ENCODE results near the gene PTP4A1.
"Not testable (repeated sequence)": the region's sequence is repeated elsewhere in the genome, so short reads cannot be mapped to it uniquely, and the experiment has no call there.

The PTP4A1 gene

GRCh38 chr6:63573899-63574553 lies 1.7 kb downstream of the PTP4A1 start:
- TF ChIP-seq POLR2A (IDR thresholded peaks at IDR 0.05; ENCODE audit: low read depth, low read length) = no peak
- TF ChIP-seq POLR2AphosphoS5 (IDR thresholded peaks at IDR 0.05; ENCODE audit: low read depth, low read length) = no peak
- no peak for DNase-seq (ENCODE audit: insufficient read length)
- peak; percentile 33 for FAIRE-seq

GRCh38 chr6:63574554-63574900 lies 2.2 kb downstream of the PTP4A1 start:
- no peak for FAIRE-seq
- TF ChIP-seq POLR2AphosphoS5 (IDR thresholded peaks at IDR 0.05; ENCODE audit: low read depth, low read length) (no peak), TAF1 (IDR thresholded peaks at IDR 0.05; ENCODE audit: borderline replicate concordance, low read depth, low read length) (no peak), POLR2A (IDR thresholded peaks at IDR 0.05; ENCODE audit: low read depth, low read length) (no peak)
- no peak for DNase-seq (ENCODE audit: insufficient read length)

GRCh38 chr6:63576147-63576772 lies 4.0 kb downstream of the PTP4A1 start:
- DNase-seq (ENCODE audit: insufficient read length) = no peak
- no peak for FAIRE-seq
- TF ChIP-seq TAF1 (IDR thresholded peaks at IDR 0.05; ENCODE audit: borderline replicate concordance, low read depth, low read length) (no peak), POLR2AphosphoS5 (IDR thresholded peaks at IDR 0.05; ENCODE audit: low read depth, low read length) (no peak), POLR2A (IDR thresholded peaks at IDR 0.05; ENCODE audit: low read depth, low read length) (no peak)

GRCh38 chr6:63576985-63577712 lies 4.9 kb downstream of the PTP4A1 start:
- DNase-seq (ENCODE audit: insufficient read length) (no peak), FAIRE-seq (no peak)
- TF ChIP-seq POLR2A (IDR thresholded peaks at IDR 0.05; ENCODE audit: low read depth, low read length) = no peak
- no peak for TF ChIP-seq POLR2AphosphoS5 (IDR thresholded peaks at IDR 0.05; ENCODE audit: low read depth, low read length)
- TF ChIP-seq TAF1 (IDR thresholded peaks at IDR 0.05; ENCODE audit: borderline replicate concordance, low read depth, low read length) = no peak

GRCh38 chr6:63578757-63579156 lies 6.5 kb downstream of the PTP4A1 start:
- DNase-seq (ENCODE audit: insufficient read length) = no peak
- no peak for FAIRE-seq
- no peak for TF ChIP-seq POLR2A (IDR thresholded peaks at IDR 0.05; ENCODE audit: low read depth, low read length)
- no peak for TF ChIP-seq POLR2AphosphoS5 (IDR thresholded peaks at IDR 0.05; ENCODE audit: low read depth, low read length)
- no peak for TF ChIP-seq TAF1 (IDR thresholded peaks at IDR 0.05; ENCODE audit: borderline replicate concordance, low read depth, low read length)

- no peak for FAIRE-seq
- no peak for DNase-seq (ENCODE audit: insufficient read length)
Observed at GRCh38 chr6:63579937-63580703, 7.8 kb downstream of the PTP4A1 start.

GRCh38 chr6:63580704-63580961 lies 8.4 kb downstream of the PTP4A1 start:
- no peak for FAIRE-seq

More at GRCh38 chr6:63579937-63580703, 7.8 kb downstream of the PTP4A1 start:
- TF ChIP-seq TAF1 (IDR thresholded peaks at IDR 0.05; ENCODE audit: borderline replicate concordance, low read depth, low read length) = no peak

GRCh38 chr6:63581355-63582013 lies 9.2 kb downstream of the PTP4A1 start:
- FAIRE-seq = no peak
- no peak for TF ChIP-seq POLR2A (IDR thresholded peaks at IDR 0.05; ENCODE audit: low read depth, low read length)
- TF ChIP-seq TAF1 (IDR thresholded peaks at IDR 0.05; ENCODE audit: borderline replicate concordance, low read depth, low read length) = no peak
- TF ChIP-seq POLR2AphosphoS5 (IDR thresholded peaks at IDR 0.05; ENCODE audit: low read depth, low read length) = no peak
- no peak for DNase-seq (ENCODE audit: insufficient read length)

More at GRCh38 chr6:63580704-63580961, 8.4 kb downstream of the PTP4A1 start:
- DNase-seq (ENCODE audit: insufficient read length) = no peak
- no peak for TF ChIP-seq TAF1 (IDR thresholded peaks at IDR 0.05; ENCODE audit: borderline replicate concordance, low read depth, low read length)
- TF ChIP-seq POLR2A (IDR thresholded peaks at IDR 0.05; ENCODE audit: low read depth, low read length) = no peak
- TF ChIP-seq POLR2AphosphoS5 (IDR thresholded peaks at IDR 0.05; ENCODE audit: low read depth, low read length) = no peak

- no peak for DNase-seq (ENCODE audit: insufficient read length)
- FAIRE-seq = peak; percentile 51
- no peak for TF ChIP-seq TAF1 (IDR thresholded peaks at IDR 0.05; ENCODE audit: borderline replicate concordance, low read depth, low read length)
- peak; percentile 37; the same call in 1 of the 2 replicates for TF ChIP-seq POLR2A (IDR thresholded peaks at IDR 0.05; ENCODE audit: low read depth, low read length)
- TF ChIP-seq POLR2AphosphoS5 (IDR thresholded peaks at IDR 0.05; ENCODE audit: low read depth, low read length) = peak; percentile 66; the same call in 1 of the 2 replicates
Observed at GRCh38 chr6:63582579-63583231, 10.4 kb downstream of the PTP4A1 start.

- FAIRE-seq (no peak), DNase-seq (ENCODE audit: insufficient read length) (no peak)
- no peak for TF ChIP-seq TAF1 (IDR thresholded peaks at IDR 0.05; ENCODE audit: borderline replicate concordance, low read depth, low read length)
- peak; percentile 50 for TF ChIP-seq POLR2A (IDR thresholded peaks at IDR 0.05; ENCODE audit: low read depth, low read length)
- TF ChIP-seq POLR2AphosphoS5 (IDR thresholded peaks at IDR 0.05; ENCODE audit: low read depth, low read length) = peak; percentile 29
Observed at GRCh38 chr6:63584125-63584514, 11.8 kb downstream of the PTP4A1 start.

GRCh38 chr6:63584566-63584965 lies 12.3 kb downstream of the PTP4A1 start:
- DNase-seq (ENCODE audit: insufficient read length) (no peak), FAIRE-seq (no peak)
- TF ChIP-seq TAF1 (IDR thresholded peaks at IDR 0.05; ENCODE audit: borderline replicate concordance, low read depth, low read length) = no peak
- no peak; the same call in 1 of the 2 replicates for TF ChIP-seq POLR2A (IDR thresholded peaks at IDR 0.05; ENCODE audit: low read depth, low read length)
- TF ChIP-seq POLR2AphosphoS5 (IDR thresholded peaks at IDR 0.05; ENCODE audit: low read depth, low read length) = peak; percentile 2; the same call in 1 of the 2 replicates

GRCh38 chr6:63585652-63586051 lies 13.4 kb downstream of the PTP4A1 start:
- FAIRE-seq = not testable (repeated sequence)

More at GRCh38 chr6:63585652-63586051, 13.4 kb downstream of the PTP4A1 start:
- DNase-seq (ENCODE audit: insufficient read length) = not testable (repeated sequence)

Data from GM12892 (cell line).